Stimulated activated naive CD8-positive, alpha-beta T cell treated with anti-CD3 and anti-CD28 coated beads, Interleukin-15, amount 100 ng/mL, for 72 hours (primary cell): Measurements from ENCODE around the gene CACNA2D3.

ENCODE experiments used
- ATAC-seq: fragments of 150-1000 bp; cut with Tn5 transposase; 2 replicates; pipeline ENCODE4 v1.10.0; 2021; ENCODE audit warnings: mild to moderate bottlenecking, moderate library complexity
- DNase-seq, 2 donors: peaks; one replicate each; pipeline ENCODE4 v3.0.0; 2021 to 2022
- H3K27ac Mint-ChIP-seq, 2 donors: one replicate each; pipeline ENCODE4 v1.8.0; 2022; ENCODE audit warnings: mild to moderate bottlenecking in 2 of 2, mixed read lengths in 2 of 2, moderate library complexity in 2 of 2
- H3K27me3 Mint-ChIP-seq: one replicate; pipeline ENCODE4 v1.8.0; 2022; ENCODE audit warnings: mixed read lengths
- H3K4me1 Mint-ChIP-seq: one replicate; pipeline ENCODE4 v1.8.0; 2022; ENCODE audit warnings: mild to moderate bottlenecking, mixed read lengths
- H3K4me3 Mint-ChIP-seq, 2 donors: one replicate each; pipeline ENCODE4 v1.8.0; 2022; ENCODE audit warnings: mild to moderate bottlenecking in 2 of 2, mixed read lengths in 2 of 2, moderate library complexity in 1 of 2
- H3K9me3 Mint-ChIP-seq, 2 donors: one replicate each; pipeline ENCODE4 v1.8.0; 2022; ENCODE audit warnings: mixed read lengths in 2 of 2

CACNA2D3 gene

GRCh38 chr3:54144284-54144683, 21.9 kb downstream of the CACNA2D3 start:
- H3K4me3 Mint-ChIP-seq: no peak overlapping the region
- no peak for ATAC-seq
- H3K4me1 Mint-ChIP-seq: no peaks in the 10 kb centered on the region
- no peaks in the 10 kb centered on the region for H3K9me3 Mint-ChIP-seq
- no peak overlapping the region for H3K27ac Mint-ChIP-seq
- DNase-seq: no peak
- peaks cover 12% of the 10 kb centered on the region for H3K27me3 Mint-ChIP-seq

DNA sequence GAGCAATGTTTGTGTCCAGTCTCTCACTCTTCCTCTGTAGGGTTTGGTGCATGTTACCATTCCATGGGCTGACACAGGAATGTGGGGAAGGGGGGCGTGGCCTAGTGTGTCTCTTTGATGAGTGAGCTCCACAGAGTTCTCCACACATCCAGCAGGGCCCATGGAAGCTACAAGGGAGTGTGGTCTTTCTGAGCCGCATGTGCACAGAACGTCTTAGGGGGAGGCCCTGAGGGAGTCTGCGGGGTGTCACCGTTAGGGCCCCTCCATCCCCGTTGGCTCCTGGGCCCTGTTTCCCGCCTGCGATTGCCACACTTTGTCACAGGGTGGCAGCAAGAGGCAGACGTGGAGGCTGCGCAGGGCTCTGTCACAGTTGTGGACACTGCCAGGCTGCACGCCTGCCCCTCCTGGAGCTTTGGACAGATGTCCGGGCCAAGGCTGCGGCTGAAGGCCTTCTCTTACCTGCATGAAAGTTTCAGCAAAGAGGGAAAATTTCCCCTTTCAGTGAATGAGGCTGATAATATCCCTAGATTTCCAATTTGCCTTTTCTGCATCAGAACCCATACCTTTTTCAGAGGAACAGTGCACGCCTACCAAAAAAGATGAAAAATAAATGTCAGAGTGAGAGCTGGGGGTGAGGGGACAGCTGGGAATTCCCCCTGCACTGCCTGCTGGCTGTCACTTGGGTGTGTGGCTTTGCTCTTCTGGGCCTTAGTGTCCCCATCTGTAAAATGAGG, 24.3 kb downstream of the CACNA2D3 start:
- ATAC-seq (peak; percentile 42), DNase-seq (no peak)
- Mint-ChIP-seq H3K27ac (no peak overlapping the region), H3K9me3 (no peaks in the 10 kb centered on the region), H3K27me3 (peaks cover 12% of the 10 kb centered on the region), H3K4me3 (no peak overlapping the region), H3K4me1 (no peaks in the 10 kb centered on the region)

DNA sequence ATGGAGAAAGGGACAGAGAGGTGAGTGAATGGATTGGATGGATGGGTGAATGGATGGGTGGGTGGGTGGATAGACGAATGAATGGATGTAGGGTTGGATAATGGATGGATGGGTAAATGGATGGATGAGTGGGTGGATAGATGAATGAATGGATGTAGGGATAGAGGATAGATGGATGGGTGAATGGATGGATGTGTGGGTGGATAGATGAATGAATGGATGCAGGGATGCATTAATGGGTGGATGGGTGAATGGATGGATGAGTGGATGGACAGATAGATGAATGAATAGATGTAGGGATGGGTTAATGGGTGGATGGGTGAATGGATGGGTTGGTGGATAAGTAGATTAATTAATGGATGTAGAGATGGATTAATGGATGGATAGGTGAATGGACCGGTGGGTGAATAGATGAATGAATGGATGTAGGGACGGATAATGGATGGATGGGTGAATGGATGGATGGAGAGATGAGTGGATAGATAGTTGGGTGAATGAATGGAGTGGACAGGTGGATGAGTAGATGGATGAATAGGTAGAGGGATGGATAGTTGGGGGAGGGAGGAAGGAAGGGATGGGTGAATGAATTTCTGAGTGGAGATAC, 28.6 kb downstream of the CACNA2D3 start:
- DNase-seq: no peak
- no peaks in the 10 kb centered on the region for H3K9me3 Mint-ChIP-seq
- H3K4me3 Mint-ChIP-seq: no peak overlapping the region
- H3K27me3 Mint-ChIP-seq: peaks cover 6% of the 10 kb centered on the region
- ATAC-seq: no peak
- no peaks in the 10 kb centered on the region for H3K4me1 Mint-ChIP-seq
- no peak overlapping the region for H3K27ac Mint-ChIP-seq

DNA sequence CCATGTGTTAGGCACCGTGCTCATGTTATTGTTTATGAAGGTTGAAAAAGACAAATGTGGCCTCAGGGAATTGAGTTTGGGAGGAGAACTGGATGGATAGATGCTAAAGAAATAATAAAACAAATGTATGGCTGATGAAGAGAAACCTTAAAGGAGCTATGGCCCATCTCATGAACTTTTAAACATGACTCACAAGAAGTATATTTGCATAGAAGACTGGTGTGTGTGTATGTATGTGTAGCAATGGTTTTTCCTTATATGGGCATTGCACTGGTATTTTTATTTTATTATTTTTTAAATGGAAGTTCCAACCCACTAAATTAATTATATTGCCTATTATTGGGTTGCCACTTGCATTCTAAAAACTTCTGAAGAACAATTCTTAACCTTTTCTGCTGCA, 31.1 kb downstream of the CACNA2D3 start:
- Mint-ChIP-seq H3K9me3 (no peaks in the 10 kb centered on the region), H3K27me3 (peaks cover 7% of the 10 kb centered on the region), H3K4me1 (no peaks in the 10 kb centered on the region), H3K4me3 (no peak overlapping the region), H3K27ac (no peak overlapping the region)
- no peak for ATAC-seq
- DNase-seq: no peak

DNA sequence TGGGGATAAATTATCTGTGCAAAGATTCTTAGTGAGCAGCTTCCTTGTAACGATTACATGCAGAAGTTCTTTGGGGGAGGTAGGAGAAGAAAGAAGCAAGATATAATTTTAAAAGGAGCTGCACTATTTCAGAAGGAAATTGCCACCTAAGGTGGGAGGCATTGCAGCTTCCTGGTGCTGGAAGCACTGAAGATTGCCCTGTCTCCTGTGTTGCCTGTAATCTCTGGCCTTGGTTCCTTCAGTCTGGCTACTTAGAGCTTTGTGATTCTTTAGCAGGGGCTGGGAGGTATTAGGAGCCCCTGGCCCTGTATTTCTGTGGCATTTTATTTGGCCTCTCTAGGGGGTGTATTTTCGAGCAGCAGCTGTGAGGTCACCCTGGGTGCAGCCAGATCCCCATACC, 35.5 kb downstream of the CACNA2D3 start:
- DNase-seq (no peak), ATAC-seq (no peak)
- no peaks in the 10 kb centered on the region for H3K9me3 Mint-ChIP-seq
- no peak overlapping the region for H3K27ac Mint-ChIP-seq
- H3K27me3 Mint-ChIP-seq: peaks cover 7% of the 10 kb centered on the region
- H3K4me1 Mint-ChIP-seq: no peaks in the 10 kb centered on the region
- no peak overlapping the region for H3K4me3 Mint-ChIP-seq

DNA sequence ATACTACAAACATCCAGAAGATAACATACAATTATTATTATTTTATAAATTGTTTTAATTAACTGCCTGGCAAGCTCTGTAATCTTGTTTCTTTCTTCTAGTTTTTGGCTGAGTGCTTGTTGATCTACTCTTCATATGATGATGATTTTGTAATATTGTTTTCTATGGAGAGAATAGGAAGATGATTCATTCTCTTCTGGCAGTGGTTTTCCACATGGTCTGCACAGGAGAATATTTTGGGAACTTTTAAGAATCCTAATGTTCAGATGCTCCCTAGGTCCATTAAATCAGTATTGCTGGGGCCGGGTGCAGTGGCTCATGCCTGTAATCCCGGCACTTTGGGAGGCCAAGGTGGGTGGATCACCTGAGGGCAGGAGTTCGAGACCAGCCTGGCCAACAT, 37.6 kb downstream of the CACNA2D3 start:
- H3K27me3 Mint-ChIP-seq: peaks cover 7% of the 10 kb centered on the region
- no peaks in the 10 kb centered on the region for H3K4me1 Mint-ChIP-seq
- DNase-seq (no peak), ATAC-seq (no peak)
- no peak overlapping the region for H3K4me3 Mint-ChIP-seq
- H3K27ac Mint-ChIP-seq: no peak overlapping the region
- no peaks in the 10 kb centered on the region for H3K9me3 Mint-ChIP-seq

DNA sequence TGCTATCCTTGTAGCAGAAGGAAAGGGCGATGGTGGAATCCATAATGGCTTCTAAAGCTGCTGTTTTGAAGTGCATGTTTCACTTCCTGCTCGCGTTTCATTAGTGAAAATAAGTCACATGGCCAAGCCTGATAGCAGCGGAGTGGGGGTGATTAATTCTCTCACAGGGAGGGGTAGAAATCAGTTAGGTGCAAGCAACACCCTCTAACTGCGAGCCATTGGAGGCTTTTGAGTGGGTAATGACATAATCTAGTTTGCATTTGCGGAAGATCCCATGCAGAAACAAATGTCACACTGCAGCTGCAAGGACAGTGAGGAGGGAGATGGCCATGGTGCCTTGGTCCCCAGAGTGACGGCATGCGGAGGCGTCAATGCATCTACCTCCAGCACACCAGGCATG, 41.1 kb downstream of the CACNA2D3 start:
- Mint-ChIP-seq H3K27ac (no peak overlapping the region), H3K4me1 (no peaks in the 10 kb centered on the region), H3K9me3 (no peaks in the 10 kb centered on the region), H3K4me3 (no peak overlapping the region), H3K27me3 (no peaks in the 10 kb centered on the region)
- DNase-seq (no peak), ATAC-seq (no peak)

DNA sequence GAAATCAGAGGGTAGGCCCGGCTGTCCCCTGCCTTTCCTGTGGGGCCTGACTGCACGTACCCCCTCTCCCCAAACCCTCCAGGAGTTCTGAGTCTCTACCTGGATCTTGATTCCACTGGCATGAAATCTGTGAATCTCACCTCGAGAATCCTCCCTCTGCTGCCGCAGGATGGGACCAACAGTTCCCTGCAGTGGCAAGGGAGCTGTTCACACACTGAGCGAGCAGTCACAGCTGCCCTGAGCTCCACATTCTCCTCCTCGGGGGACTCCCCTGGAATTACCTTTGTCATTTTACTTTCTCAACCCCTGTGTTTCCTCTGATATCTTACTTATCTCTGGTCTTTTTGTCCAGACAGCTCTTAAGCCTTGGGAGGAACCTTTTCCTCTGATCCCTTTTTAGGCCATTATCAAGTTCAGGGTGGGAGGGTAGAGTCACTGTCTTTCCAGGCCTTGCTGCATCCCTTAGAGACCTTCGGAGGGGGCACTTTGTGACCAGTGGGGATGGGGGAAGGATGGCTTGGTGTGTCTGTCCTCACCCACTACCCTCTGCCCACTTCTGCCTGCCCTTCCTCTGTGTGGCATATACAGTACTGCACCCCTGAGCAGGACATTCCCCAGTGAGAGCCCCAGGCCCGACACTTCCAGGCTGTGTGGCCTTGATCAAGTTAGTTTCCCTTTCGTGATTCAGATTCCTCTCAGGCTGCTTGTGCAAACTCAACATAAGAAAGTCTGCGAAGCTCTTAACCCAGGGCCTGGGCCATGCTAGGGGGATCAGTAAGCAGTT, 42.0 kb downstream of the CACNA2D3 start:
- no peaks in the 10 kb centered on the region for H3K27me3 Mint-ChIP-seq
- no peak for DNase-seq
- ATAC-seq: no peak
- no peaks in the 10 kb centered on the region for H3K4me1 Mint-ChIP-seq
- H3K27ac Mint-ChIP-seq: no peak overlapping the region
- no peaks in the 10 kb centered on the region for H3K9me3 Mint-ChIP-seq
- H3K4me3 Mint-ChIP-seq: no peak overlapping the region

GRCh38 chr3:54165865-54166264, 43.5 kb downstream of the CACNA2D3 start:
- DNase-seq (no peak), ATAC-seq (no peak)
- Mint-ChIP-seq H3K27ac (no peak overlapping the region), H3K4me1 (no peaks in the 10 kb centered on the region), H3K4me3 (no peak overlapping the region), H3K9me3 (peaks cover 0 to 3% of the 10 kb centered on the region in 2 donors), H3K27me3 (no peaks in the 10 kb centered on the region)

- DNase-seq: no peak
- no peak overlapping the region for H3K27ac Mint-ChIP-seq
- ATAC-seq: no peak
- no peaks in the 10 kb centered on the region for H3K27me3 Mint-ChIP-seq
- H3K4me1 Mint-ChIP-seq: no peaks in the 10 kb centered on the region
- no peak overlapping the region for H3K4me3 Mint-ChIP-seq
- peaks cover 0 to 3% of the 10 kb centered on the region in 2 donors for H3K9me3 Mint-ChIP-seq
These were observed 45.6 kb downstream of the CACNA2D3 start for GRCh38 chr3:54167999-54168398.

- H3K4me3 Mint-ChIP-seq: no peak overlapping the region
These were observed 46.1 kb downstream of the CACNA2D3 start for GRCh38 chr3:54168451-54168850.

GRCh38 chr3:54169524-54169923, 47.2 kb downstream of the CACNA2D3 start:
- H3K27ac Mint-ChIP-seq: no peak overlapping the region
- no peaks in the 10 kb centered on the region for H3K27me3 Mint-ChIP-seq
- ATAC-seq (no peak), DNase-seq (no peak)
- no peak overlapping the region for H3K4me3 Mint-ChIP-seq
- H3K9me3 Mint-ChIP-seq: peaks cover 0 to 3% of the 10 kb centered on the region in 2 donors
- H3K4me1 Mint-ChIP-seq: no peaks in the 10 kb centered on the region

More at GRCh38 chr3:54168451-54168850, 46.1 kb downstream of the CACNA2D3 start:
- Mint-ChIP-seq H3K27ac (no peak overlapping the region), H3K4me1 (no peaks in the 10 kb centered on the region), H3K27me3 (no peaks in the 10 kb centered on the region), H3K9me3 (peaks cover 0 to 3% of the 10 kb centered on the region in 2 donors)
- ATAC-seq: no peak
- DNase-seq: no peak

- ATAC-seq (no peak), DNase-seq (no peak)
- Mint-ChIP-seq H3K4me3 (no peak overlapping the region), H3K27ac (no peak overlapping the region), H3K4me1 (no peaks in the 10 kb centered on the region), H3K27me3 (no peaks in the 10 kb centered on the region), H3K9me3 (peaks cover 0 to 3% of the 10 kb centered on the region in 2 donors)
These were observed 49.2 kb downstream of the CACNA2D3 start for GRCh38 chr3:54171509-54171908.

GRCh38 chr3:54171951-54172350, 49.6 kb downstream of the CACNA2D3 start:
- H3K27me3 Mint-ChIP-seq: no peaks in the 10 kb centered on the region
- no peaks in the 10 kb centered on the region for H3K4me1 Mint-ChIP-seq

DNA sequence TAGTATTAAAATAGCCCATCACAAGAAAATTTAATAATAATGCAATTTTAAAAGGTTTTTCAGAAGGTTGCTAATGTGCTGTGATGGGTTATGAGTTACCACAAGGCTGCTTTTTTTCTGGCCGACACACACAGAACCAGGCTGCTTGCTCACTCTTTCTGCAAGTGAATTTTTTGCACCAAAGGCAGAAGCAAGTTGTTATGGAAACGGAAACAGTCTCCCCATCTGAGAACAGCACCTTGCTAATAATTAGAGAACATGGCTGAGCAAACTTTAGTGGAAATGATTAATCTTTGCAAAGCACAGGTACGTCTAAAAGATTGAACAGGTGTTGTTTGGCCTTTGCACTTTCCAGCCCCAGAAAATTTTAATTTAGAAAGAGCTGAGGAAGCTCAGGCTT, 51.0 kb downstream of the CACNA2D3 start:
- Mint-ChIP-seq H3K27ac (no peak overlapping the region), H3K9me3 (peaks cover 0 to 3% of the 10 kb centered on the region in 2 donors), H3K27me3 (no peaks in the 10 kb centered on the region), H3K4me1 (no peaks in the 10 kb centered on the region), H3K4me3 (no peak overlapping the region)
- ATAC-seq (no peak), DNase-seq (no peak)

More at GRCh38 chr3:54171951-54172350, 49.6 kb downstream of the CACNA2D3 start:
- Mint-ChIP-seq H3K27ac (no peak overlapping the region), H3K9me3 (peaks cover 0 to 3% of the 10 kb centered on the region in 2 donors), H3K4me3 (no peak overlapping the region)
- no peak for ATAC-seq
- DNase-seq: no peak

DNA sequence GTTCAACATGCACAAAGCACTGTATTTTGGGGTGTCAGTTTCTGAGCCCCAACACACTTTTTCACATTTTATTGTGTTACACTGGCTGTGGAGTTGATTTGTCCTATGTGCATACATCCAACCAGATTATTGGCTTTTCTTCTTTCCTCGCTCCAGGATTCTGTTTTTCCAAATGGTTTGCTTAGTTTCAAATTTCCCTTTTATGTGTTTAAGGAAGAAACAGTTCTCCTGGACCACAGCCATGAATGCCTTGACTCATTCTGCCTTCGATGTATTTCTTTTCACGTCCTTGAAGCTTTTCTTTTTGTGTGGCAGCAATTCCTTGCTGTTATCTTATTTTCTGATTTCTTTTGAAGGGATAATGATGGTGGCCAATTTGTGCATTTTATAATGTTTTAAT, 53.8 kb downstream of the CACNA2D3 start:
- Mint-ChIP-seq H3K4me1 (no peaks in the 10 kb centered on the region), H3K27me3 (no peaks in the 10 kb centered on the region), H3K9me3 (no peaks in the 10 kb centered on the region), H3K27ac (no peak overlapping the region), H3K4me3 (no peak overlapping the region)
- no peak for ATAC-seq
- no peak for DNase-seq
